ENCODE data around the gene ELK4.

ELK4 gene

DNA sequence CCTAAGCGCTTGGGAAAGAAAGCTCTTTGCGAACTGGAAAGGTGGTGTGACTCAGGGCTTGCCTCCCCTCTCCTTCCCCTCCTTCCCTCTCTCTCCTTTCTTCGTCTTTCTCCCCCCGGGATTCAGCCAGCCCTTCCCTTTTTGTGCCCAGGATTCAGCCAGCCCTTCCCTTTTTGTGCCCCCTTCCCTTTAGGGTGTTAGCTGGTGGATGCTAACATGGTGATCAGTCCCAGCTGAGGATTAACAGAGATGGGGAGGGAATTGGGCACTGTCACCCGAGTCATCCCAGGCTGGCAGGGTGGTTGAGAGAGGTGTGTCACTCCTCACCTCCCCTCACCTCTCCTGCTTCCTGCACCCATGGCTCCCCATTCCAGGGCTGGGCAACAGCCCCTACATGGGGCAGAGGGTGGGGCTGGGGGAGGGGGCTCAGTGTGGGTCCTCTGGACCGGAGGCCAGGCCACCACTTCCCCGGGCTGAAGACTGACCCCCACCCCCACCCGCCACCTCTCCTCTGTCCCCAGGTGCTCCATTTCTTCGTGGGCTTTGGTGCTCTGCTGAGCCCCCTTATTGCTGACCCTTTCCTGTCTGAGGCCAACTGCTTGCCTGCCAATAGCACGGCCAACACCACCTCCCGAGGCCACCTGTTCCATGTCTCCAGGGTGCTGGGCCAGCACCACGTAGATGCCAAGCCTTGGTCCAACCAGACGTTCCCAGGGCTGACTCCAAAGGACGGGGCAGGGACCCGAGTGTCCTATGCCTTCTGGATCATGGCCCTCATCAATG is 51.5 kb downstream of the ELK4 start:
- no peak for DNase-seq

DNA sequence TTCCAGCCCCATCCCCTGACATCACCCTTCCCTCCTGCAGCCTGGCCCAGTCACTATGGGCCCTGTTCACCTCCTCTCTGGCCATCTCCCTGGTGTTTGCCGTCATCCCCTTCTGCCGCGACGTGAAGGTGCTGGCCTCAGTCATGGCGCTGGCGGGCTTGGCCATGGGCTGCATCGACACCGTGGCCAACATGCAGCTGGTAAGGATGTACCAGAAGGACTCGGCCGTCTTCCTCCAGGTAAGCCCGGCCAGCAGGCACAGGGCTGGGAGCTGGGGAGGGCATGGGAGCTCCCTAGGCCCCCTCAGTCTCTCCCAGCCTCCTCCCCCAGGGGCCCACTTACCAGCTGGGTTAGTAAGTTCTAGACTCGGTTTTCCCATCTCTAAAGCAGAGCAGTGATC is 52.1 kb downstream of the ELK4 start:
- DNase-seq: no peak

DNA sequence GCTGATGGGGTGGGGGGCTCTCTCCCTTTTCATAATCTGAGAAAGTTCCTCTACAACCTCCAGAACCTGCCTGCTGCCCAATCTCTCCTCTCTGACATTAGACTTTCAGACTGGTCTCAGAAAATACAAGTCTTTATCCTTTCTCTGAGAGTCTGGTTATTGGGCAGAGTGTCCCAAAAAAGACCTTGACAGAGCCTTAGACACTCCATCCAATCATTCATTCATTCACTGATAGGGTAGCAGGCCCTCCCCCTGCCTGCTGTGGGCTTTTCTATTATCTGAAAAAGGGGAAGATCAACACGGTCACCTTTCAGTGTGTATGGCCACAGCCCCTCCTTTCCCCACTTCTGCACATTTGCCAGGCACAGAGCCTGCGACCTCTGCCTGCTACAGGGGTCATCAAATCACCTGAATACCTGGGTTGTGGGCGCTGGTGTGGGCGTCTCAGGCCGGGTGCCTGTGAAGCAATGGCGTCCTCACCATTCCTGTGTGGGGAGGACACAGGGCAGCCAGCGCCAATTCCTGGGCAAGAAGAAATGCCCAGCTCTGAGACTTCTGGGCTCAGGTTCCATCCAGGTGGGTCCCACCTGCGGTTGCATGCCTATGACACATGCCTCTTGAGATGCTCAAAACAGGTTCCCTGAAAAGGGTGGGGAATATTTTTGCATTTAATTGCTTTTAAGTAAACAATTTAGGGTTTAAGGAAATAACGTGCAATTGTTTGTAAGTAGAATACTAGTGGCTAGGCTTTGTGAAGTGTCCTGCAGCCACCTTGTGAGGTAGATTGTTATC is 52.8 kb downstream of the ELK4 start:
- peak; percentile 49 for DNase-seq

- DNase-seq: no peak
Measured at GRCh38 chr1:205577874-205578658, 53.7 kb downstream of the ELK4 start.

DNA sequence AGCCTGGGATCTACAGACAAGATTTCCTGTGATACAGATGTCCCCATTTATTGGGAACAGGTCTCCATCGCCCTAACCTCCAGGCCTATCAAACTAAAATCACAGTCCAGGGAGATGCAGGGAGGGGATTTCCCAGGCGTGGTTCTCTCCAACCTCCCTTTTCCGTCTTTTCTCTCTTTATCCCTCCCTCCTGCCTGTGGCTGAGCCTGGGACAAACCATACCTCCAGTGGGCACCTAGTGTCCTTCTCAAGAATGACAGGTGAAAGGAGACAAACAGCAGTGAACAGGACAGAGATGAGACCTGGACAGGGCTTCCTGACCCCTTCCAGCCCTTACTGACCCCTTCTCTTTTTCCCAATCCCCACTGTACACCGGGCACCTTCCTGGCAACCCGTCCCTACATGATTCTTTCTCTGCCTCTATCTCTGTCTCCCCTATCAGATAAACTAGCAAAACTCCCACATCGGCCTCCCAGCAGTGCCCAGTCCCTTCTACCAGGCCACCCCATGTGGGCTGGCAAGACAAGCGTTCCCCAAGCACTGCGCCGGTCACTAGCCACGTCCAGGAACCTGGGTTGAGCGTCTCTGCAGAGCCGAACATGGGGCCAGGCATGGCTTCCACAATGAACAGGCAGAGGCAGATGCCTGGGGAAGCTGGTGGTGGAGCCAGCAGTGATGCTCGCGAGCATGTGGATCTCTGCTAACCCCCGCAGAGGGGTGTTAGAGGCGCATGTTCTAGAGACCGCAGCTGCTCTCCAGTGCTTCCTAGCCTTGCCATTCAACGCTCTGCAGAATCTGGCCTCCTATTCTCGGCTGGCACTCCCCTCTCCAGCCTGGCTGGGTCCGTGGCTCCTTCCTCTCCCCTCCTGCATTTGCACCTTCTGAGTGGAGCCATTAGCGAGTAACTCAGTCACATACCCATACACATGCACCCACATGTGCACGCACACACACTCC is 54.7 kb downstream of the ELK4 start:
- no peak for DNase-seq

DNA sequence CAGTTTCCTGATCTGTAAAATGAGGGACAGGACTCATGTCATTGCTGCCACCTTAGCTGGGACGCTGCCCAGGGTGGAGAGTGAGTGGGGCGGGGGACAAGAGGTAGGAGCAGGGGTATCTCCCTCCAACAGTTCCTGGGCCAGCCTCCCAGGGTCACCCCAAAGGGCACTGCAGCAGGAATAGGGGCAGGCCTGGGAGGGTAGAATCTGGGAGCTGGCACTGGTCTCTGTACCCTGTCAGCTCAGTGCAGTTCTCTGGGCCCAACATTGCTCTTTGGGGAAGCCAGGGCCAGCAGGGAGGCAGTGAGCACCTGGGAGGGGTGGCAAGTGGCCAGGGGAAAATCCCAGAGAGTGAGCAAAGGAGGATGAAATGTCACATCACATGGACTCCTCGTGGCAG is 55.8 kb downstream of the ELK4 start:
- no peak for DNase-seq

GRCh38 chr1:205575294-205575885 is 56.4 kb downstream of the ELK4 start:
- no peak for DNase-seq

GRCh38 chr1:205572421-205572820 is 59.4 kb downstream of the ELK4 start:
- DNase-seq: no peak

GRCh38 chr1:205571747-205572146 is 60.1 kb downstream of the ELK4 start:
- DNase-seq: no peak

GRCh38 chr1:205570796-205571537 is 60.8 kb downstream of the ELK4 start:
- DNase-seq: peak; percentile 33

DNA sequence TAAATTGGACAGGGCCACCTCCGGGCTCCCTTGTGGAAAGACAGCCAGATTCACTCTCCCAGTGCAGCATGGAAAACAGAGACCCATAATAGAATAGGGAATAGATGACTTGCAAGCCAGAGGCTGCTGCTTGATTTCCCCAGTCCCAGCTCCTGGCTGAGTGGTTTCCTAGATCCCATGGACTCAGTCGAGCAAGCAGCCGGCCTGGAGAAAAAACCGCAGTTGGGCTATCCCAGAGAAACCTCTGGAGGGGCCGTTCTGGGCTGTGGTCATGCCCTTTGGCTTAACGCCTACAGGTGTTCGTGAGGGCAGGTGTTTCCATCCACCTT is 61.7 kb downstream of the ELK4 start:
- DNase-seq: no peak

DNA sequence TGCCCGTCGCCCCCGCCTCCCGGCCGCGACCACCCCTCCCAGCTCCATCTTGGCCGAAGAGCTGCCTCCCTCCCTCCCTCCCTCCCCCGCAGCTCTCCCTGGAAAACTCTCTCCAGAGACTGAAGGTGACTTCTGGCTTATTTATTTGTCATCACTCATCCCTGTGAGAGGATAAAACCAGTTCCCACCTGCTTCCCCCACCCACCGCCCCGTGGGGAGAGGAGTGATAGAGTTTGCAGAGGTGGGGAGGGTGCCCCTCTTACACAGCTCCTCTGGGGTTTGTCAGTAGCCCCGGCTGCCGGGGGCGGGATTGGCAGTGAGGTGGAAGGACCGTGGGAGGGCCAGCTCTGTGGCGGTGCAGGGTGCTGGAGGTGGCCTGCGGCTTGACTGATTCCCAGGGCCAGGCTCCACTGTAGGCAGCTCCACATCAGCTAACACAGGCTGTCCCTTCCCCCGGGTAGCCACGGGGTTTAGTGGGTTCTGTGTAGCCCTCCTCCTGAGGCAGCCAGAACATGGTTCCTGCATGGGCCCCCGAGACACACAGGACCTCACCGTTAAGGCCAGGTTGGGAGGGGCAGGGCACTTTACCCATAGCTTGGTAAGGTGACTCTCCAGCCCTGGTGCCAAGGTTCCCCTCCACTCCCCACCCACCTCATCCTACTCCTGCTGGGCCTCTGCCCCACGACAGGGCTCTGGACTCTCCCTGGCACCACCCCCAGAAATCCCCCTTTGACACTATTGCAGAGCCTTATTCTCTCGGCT is 62.2 kb downstream of the ELK4 start:
- DNase-seq: no peak

- DNase-seq: no peak
Measured at GRCh38 chr1:205568469-205569361, 63.1 kb downstream of the ELK4 start.

- DNase-seq: no peak
Measured at GRCh38 chr1:205568135-205568468, 63.7 kb downstream of the ELK4 start.

DNA sequence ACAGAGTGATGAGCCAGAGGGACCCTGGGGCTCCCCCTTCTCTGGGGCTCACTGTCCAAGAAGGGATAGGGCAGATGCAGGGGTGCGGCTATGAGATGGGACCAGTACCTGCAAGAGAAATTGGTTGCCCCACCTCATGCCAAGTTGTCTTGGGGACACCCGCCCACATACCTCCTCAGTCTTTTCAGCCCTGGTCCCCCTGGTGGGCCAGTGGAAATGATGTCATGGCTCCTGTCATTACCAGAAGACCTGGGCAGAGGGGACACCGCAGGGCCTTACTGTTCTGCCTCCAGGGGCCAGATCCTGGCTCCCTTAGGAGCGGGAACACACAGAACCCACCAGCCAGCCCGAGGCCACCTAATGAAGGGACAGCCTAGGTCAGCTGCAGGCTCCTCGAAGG is 64.1 kb downstream of the ELK4 start:
- no peak for DNase-seq

GRCh38 chr1:205565799-205566198 is 66.0 kb downstream of the ELK4 start:
- DNase-seq: no peak

GRCh38 chr1:205563927-205564441 is 67.8 kb downstream of the ELK4 start:
- DNase-seq: no peak

GRCh38 chr1:205561501-205562203 is 70.2 kb downstream of the ELK4 start:
- DNase-seq: no peak

All from OCI-M1 (cell line).